Right lung (tissue), 5 donors: Measurements from ENCODE around the gene PBXIP1. TPM values are rescaled to one million over a fixed set of nuclear protein-coding genes. Genes with fewer than 3 reads are reported as not detected.
"Not testable (repeated sequence)": the region's sequence is repeated elsewhere in the genome, so short reads cannot be mapped to it uniquely, and the experiment has no call there.

Experiments used
- DNase-seq, 2 donors: peaks; one replicate each; pipeline ENCODE4 v3.0.0-alpha.2; 2013
- polyA plus RNA-seq, 5 donors: library from polyadenylated mRNA; unstranded; fragments of 120-200 nt; gene quantifications; one replicate each; pipeline versions ENCODE4 v1.2.1 to v1.2.3, GENCODE V29; 2013; ENCODE audit warnings: inconsistent platforms in 1 of 5, low replicate concordance in 1 of 5; ENCODE audit not compliant: insufficient read length in 5 of 5, insufficient read depth in 1 of 5

The PBXIP1 gene
- polyA plus RNA-seq, 5 donors = 62.9 to 88.3 (median 77.0) TPM

DNA sequence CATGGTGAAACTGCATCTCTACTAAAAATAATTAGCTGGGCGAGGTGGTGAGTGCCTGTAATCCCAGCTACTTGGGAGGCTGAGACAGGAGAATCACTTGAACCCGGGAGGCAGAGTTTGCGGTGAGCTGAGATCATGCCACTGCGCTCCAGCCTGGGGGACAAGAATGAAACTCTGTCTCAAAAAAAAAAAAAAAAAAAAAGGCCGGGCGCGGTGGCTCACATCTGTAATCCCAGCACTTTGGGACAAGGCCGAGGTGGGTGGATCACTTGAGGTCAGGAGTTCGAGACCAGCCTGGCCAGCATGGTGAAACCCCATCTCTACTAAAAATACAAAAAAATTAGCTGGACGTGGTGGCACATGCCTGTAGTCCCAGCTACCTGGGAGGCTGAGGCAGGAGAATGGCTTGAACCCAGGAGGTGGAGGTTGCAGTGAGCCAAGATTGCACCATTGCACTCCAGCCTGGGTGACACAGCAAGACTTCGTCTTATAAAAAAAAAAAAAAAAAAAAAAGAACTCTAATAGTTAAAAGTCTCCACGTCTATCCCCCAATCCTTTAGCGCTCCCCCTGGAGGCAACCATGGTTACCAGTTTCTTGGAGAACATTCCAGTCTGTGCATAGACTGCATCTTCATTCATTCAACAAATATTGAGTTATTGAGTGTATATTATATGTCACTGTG lies 39.5 kb upstream of the PBXIP1 start:
- peak in 1 of 2 donors; percentile 47 for DNase-seq

DNA sequence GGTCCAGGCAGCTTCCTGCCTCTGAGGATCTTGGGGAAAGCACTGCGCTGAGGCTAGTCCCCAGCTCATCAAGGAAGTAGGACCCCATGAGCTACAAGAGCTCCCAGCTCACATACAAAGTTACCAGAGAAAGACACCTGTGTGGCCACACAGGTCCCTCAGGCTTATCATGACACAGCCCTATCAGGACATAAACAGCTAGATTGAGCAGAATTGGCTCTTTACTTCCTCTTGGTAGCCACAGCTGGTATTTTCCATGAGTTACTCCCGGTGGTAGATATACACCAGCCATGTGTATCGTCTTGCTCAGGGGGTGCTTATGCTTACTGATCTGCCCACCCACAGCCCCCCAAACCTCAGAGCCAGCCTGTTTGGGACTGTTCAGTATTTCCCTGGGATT lies 38.7 kb upstream of the PBXIP1 start:
- DNase-seq = no peak

DNA sequence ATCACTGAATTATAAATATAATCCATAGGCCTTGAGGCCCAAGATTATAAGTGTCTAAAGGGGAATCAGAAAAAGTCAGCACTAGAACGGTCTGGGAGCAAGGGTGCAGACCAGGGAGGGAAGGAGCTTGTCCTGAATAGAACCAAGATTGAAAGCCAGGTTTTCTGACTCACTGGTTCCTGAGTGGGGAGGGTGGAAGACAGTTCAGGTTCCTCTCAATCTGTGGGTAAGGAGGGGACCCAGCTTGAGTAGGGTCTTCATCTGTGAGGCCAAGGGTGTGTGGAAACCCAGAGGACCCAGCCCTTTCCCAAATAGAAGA lies 38.3 kb upstream of the PBXIP1 start:
- no peak for DNase-seq

DNA sequence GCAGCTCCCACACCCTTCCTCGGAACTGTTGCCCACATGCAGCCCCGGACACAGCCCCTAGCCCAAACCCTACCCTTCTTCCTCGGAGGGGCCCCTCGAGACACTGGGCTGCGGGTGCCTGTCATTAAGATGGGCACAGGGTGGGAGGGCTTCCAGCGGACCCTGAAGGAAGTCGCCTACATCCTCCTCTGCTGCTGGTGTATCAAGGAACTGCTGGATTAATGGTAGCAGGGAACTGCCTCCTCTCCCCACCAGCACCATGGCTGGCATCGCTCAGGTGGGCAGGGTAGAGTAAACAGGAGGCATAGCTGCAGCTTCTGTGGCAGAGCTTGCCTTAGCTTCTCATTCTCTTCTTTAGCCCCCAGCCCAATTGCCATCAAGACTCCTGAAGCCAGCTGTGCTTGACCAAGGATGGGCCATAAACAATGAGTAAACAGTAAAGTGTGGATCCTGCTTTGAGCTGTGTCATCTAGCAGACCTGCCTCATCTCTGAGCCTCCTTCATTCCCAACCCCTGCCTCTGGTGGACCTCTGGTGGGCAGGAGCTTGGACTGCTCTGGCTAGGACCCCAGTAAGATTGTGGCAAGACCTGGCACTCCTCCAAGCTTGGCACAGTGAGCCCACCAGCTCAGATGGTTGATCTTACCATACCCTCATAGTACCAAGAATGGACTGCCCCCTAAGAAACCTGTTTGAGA lies 37.8 kb upstream of the PBXIP1 start, which contains the start of gene LENEP:
Gene LENEP, plus strand, starts transcription at position 15 of the 697 bp plus-strand sequence. Its CDS starts 22 bp downstream, at position 37.
- no peak for DNase-seq

DNA sequence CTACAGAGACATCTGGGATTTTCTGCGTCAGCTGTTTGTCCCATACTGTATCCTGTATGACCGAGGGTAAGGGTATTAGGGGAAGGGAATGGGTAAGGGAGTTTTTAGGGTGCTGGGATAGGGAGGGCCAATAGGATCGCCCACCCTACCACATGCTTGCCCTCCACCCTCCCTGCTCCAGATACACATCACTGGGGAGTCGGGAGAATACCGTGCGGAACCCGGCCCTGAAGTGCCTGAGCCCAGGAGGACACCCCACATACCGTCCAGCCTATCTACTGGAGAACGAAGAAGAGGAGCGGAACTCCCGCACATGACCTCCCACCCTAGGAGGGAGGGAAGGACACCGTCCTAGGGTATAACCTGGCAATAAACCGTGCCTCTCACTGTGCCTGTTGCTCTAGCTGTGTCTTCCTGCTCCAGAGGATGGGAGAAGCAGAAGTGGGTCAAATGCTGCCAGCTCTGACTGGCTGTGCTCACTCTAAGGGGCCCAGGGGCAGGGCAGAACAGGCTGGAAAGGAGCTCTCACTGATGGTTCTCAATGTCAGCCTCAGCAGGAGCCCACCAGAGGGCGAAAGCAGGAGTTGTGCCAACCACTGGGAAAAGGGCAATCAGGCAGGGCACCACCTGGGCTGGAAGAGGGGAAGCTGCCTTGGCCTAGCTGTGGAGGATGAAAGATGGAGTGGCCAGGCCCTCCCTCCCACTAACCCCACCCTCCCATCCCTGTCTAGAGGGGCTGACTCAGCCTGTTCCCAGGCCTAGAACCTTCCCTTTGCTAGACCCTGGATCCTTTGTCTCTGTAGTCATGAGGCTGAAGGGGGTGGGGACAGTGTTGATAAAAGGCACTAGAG lies 37.0 kb upstream of the PBXIP1 start:
- DNase-seq = no peak

DNA sequence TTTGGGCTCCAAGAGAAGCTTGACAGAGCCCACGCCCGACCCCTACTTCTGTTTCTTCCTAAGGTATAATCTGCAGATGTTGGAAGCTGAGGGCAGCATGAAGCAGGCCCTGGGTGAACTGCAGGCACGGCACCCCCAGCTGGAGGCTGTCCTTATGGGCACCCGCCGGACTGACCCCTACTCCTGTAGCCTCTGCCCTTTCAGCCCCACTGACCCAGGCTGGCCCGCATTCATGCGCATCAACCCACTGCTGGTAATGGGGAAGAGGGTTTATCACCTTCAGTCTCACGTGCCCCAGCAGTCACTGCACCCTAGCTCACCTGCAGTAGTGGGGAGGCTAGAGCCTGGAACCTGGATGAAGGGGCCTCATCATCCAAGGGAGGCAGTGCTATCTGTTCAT lies 34.4 kb upstream of the PBXIP1 start:
- DNase-seq = no peak

DNA sequence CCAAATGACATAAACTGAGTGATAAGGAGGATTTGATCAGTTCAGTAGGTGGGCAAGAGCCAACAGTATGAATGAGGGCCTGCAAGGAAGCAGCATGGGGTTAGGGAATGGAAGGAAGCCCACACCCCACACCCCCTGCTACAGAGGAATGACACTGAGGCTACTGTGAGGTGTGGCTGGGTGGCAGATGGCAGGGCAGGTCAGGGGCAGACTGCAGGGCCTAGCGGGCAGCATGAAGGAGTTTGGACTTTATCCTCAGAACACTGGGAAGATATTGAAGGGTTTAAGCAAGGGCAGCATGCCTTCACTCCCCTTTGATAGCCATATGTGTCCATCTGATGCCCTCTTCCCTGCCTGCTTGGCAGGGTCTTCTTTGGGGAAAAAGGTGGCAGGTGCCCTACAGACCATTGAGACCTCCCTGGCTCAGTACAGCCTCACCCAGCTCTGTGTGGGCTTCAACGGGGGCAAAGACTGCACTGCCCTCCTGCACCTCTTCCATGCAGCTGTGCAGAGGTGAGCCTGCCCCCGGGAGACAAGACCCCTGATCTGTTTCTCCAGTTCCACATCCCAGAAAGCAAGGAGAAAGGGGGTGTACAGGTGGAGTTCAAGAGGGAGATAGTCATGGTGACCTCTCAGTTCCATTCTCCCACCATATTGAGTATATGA lies 33.4 kb upstream of the PBXIP1 start:
- DNase-seq = no peak

DNA sequence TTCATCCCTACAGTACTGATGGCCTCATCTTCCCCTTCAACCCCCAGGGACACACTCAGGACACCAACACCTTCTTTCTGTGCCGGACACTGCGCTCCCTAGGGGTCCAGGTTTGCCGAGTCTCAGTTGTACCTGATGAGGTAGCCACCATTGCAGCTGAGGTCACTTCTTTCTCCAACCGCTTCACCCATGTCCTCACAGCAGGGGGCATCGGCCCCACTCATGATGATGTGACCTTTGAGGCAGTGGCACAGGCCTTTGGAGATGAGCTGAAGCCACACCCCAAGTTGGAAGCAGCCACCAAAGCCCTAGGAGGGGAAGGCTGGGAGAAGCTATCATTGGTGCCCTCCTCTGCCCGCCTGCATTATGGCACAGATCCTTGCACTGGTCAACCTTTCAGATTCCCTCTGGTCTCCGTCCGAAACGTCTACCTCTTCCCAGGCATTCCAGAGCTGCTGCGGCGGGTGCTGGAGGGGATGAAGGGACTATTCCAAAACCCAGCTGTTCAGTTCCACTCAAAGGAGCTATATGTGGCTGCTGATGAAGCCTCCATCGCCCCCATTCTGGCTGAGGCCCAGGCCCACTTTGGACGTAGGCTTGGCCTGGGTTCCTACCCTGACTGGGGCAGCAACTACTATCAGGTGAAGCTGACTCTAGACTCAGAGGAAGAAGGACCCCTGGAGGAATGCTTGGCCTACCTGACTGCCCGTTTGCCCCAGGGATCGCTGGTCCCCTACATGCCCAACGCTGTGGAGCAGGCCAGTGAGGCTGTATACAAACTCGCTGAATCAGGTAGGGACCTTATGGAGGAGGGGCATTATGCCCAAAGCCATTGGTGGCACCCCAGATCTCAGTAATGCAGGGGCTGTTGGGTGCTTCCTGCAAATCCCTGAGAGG lies 32.4 kb upstream of the PBXIP1 start:
- no peak for DNase-seq

DNA sequence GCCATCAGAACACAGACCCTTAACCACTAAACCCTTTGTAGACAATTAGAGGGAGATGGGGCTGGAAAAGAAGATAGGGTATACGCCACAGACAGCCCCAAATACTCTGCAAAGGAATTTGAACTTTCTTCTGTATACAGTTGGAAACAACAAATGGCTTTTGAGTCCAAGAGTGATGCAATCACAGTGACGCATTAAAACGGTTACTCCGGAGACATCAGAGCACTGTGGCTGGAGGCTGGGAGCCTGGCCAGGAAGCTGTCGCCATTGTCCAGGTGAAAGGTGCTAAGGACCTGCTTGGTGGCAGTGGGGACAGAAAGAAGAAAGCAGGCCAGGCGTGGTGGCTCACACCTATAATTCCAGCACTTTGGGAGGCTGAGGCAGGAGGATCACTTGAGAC lies 31.4 kb upstream of the PBXIP1 start:
- no peak for DNase-seq

DNA sequence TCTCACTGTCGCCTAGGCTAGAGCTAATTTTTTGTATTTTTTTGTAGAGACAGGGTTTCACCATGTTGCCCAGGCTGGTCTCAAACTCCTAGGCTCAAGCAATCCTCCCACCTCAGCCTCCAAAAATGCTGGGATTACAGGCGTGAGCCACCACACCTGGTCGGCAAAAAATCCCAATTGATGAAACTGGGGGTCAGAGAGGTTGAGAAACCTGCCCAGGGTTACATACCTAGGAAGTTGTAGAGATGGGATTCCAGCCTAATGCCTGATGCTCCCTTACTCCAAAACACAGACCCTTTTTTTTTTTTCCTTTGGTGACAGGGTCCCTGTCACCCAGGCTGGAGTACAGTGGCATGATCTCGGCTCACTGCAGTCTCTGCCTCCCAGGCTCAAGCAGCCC lies 30.8 kb upstream of the PBXIP1 start:
- not testable (repeated sequence) for DNase-seq

DNA sequence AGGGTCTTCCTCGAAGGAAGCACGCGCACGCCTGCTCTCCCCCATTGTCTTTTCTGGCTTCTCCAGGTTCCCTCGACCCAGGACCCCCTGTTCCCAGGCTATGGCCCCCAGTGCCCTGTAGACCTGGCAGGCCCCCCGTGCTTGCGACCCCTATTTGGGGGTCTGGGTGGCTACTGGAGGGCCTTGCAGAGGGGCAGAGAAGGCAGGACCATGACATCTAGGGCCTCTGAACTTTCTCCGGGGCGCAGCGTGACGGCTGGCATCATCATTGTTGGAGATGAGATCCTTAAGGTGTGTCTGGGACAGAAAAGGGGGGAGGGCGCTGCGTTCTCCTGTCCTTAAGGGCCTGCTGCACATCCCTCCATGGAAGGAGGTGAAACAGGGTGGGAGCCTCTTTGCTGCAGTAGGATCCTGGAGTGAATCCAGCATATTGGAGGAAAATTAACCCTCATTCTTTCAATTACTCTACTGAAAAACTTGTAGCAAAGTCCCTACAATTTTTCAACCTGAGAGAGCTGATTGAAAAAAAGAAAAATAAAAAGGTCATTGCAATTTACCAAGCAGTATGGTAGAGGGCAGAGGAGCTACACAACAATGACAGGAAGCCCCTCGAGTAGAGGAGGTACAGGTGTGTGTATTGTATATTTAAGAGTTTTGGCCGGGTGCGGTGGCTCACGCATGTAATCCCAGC lies 28.0 kb upstream of the PBXIP1 start:
- DNase-seq = no peak

DNA sequence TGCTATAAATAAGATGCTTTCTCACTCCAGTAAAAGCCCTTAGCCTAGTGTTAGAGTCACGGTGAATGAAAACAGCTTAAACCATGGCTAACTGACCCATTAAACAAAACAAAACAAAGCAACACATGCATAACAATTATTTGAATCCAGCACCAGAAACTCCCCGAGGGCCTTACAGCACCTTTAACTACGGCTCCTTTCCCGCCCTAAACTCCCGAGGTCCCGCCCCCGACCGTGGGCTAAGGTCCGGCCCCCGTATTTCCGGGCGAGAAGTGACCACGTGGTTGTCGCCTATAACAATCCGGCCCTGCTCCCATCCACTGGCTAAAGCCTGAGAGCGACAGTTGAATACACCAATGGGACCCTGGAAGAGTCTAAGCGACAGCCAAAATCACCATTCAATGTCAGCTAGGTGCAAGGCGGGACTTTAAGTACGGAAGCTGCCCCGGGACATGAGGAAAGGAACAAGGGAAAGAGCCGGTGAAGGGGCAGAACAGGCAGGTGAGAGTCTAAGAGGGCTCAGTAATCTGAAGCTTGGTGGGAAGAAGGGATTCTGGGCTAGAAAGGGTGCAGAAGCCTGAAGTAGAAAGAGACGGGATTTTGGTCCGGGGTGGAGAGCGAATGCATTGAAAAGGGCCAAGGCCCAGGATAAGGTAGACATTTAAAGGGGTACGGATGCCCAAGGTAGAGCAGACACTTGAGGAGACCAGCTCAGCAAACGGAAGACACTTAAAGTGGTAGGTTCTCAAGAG lies 27.2 kb upstream of the PBXIP1 start, which contains the start of gene FLAD1:
Gene FLAD1, plus strand, starts transcription at position 448 of the 752 bp plus-strand sequence. CDS start 351 bp downstream, outside the sequence.
- DNase-seq = peak; percentile 97 to 98

DNA sequence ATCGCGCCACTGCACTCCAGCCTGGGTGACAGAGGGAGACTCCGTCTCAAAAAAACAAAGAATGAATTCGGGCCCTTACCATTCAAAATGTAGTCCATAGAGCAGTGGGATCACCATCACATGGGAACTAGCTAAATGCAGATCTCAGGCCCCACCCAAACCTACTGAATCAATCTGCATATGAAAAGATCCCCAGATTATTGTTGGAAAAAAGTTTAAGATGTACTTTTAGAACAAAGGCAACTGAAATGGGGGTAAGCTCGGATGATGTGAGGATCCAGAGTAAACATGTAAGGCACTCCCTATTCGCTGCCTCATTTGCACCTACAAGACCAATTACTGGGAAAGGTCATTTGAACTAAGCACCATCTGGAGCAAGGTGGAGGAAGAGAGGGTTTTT lies 26.4 kb upstream of the PBXIP1 start:
- no peak for DNase-seq

DNA sequence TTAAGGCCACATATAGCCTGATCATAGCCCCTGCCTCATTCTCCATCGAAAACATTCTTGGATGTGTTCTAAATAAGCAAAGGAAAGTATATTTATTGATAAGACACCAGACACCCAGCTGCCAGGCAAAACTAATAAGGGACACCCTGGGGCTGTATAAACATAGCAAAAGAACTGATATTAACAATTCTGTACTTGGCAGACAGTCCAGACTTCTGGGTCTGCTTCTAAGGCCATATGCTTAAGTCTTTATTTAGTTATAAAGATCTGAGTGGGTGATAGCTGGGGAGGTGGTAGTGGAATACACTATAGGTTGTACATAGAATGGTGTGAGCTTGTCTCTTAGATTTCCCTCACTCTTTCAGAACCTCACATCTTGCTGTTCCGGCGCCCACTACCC lies 22.5 kb upstream of the PBXIP1 start:
- no peak for DNase-seq

DNA sequence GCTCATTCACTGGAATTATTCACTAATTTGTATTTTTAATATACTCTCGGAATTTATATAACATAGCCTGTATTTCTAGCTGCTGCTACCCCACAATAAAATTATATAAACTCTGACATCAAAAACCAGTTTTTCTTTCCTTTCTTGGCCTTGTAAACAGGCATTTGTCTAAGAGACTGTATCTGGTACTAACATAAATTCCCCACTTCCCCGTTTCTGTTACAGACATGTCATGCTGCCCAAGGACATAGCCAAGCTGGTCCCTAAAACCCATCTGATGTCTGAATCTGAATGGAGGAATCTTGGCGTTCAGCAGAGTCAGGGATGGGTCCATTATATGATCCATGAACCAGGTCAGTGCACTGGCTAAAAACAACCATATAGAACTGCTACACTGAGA lies 21.9 kb upstream of the PBXIP1 start:
- not testable (repeated sequence) for DNase-seq

DNA sequence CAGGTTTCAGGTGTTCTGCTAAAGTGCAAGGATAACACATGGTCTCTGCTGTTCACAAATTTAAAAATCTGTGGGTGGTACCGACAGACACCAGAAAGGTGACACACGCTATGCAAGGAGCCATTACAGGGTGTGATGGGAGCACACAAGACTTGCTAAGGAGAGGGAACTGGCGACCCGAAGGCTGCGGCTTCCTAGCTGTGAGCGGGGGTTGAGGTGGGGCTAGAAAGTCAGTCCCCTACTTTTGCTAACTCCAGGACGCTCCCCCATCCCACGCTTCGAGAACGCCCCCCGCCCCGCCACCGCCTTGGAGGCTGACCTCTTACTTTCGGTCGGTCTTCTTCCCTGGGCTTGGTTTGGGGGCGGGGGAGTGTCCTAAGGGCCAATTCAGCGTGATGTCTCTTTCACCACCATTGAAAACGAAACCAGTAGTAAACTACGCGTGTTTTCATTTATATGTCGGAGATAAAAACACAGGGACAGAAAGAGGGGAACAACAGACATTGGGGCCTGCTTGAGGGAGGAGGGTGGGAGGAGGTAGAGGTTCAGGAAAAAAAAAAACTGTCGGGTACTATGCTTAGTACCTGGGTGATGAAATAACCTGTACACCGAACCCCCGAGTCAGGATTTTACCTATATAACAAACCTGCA lies 19.6 kb upstream of the PBXIP1 start:
- DNase-seq = peak in 1 of 2 donors; percentile 64

DNA sequence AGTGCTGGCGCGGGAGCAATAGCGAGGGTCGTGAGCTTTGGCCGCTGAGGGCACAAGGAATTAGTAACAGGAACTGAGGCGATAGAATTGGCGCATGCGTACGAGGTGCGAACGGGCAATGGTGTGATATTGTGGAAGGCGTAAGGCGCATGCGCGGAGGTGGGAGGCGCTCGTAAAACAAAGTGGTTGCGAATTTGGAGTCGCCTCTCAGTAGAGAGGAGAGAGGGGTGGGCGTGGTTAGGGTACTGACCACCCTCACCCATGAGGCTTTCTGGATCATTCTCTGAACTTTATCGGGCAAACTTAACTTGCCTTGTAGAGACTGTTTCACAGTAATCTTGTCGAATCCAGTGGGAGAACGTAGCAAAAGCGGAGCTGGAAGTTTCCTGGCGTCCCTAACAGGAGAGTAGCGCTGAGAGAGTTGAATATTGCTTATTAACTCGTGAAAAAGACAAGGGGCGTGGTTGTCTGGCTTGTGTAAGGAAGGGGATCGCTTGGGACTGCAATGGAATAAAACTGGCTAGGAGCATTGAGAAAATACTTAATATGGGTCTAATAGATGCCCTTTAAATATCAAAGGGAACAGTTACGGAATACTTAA lies 19.0 kb upstream of the PBXIP1 start:
- peak; percentile 98 to 99 for DNase-seq

DNA sequence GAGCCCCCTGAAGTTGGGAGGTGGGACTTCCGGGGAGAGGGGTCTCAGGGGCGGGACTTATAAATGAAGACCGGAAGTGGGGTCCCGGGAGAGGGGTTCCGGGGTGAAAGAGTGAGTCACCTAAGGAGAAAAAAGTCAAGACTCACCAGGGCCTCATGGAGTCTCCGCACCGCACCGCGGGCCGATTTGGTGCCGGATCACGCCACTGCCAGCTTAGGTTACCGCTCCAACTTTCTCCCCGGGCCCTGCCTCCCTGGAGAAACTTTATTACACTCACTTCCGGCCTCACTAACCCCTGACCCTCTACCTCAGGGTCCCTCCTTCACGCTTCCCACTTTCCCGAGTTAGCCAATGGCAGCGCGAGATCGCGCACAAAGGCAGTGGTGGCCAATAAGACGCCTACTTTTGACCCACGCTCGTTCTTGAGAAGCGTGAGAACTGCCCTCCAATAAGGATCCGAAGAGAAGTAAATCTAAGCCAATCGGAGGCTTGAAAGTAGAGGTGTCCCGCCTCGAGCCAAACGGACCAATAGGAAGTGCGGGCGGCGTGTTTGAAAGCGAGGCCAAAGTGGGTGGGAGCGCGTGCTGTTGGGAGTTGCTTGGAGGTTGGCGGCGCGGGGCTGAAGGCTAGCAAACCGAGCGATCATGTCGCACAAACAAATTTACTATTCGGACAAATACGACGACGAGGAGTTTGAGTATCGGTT lies 18.4 kb upstream of the PBXIP1 start, which contains the start of gene CKS1B:
Gene CKS1B, plus strand, starts transcription at position 580 of the 706 bp plus-strand sequence. Its CDS starts 65 bp downstream, at position 645.
- DNase-seq = peak; percentile 99 to 100
